ENCODE measurements around the gene KLF4.
"Not testable (repeated sequence)": the region's sequence is repeated elsewhere in the genome, so short reads cannot be mapped to it uniquely, and the experiment has no call there.

Gene KLF4

DNA sequence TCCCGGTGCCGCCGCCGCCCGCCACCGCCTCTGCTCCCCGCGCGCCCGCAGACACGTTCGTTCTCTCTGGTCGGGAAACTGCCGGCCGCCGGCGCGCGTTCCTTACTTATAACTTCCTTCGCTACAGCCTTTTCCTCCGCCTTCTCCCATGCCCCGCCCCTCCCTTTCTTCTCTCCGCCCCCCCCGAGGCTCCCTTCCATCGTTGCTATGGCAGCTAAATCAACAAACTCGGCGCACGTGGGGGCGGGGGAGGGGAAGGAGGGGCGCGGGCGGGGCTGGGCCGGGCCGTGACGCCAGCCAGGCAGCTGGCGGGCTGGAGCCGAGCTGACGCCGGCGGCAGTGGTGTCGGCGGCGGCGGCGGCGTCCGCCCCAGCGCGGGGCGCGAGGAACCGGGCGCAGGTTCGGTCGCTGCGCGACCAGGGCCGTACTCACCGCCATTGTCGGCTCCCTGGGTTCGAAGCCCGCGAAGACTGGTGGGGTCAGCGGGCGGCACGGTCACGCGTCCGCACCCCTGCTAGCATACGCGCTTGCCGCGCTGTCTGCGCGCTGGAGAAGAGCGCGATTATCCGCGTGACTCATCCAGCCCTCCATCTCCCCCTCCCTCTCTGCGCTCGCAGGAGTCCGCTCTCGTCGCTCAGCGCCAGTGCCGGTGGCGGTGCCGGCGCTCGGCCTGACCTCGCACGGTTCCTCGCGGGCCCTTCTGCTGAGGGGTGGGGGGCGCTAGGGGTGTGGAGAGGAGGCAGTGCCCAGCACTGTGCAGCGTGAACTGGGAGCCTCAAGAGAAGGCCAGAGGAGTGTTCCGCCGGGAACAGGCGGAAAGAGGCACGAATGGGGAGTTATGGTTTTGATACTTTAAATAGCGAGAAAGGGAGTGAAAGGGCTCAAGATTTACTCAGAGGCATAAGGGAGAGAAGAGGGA lies at the start of gene KLF4:
Gene KLF4 (minus strand): TSS at position 83 of the 919 bp plus-strand sequence. CDS start 597 bp downstream, outside the sequence.
- peak; percentile 98 for DNase-seq (ENCODE audit: low spot score)

- DNase-seq (ENCODE audit: low spot score) = no peak
Observed at GRCh38 chr9:107536462-107536861, 46.9 kb upstream of the KLF4 start.

- no peak for DNase-seq (ENCODE audit: low spot score)
Observed at GRCh38 chr9:107534510-107535078, 45.0 kb upstream of the KLF4 start.

- no peak for DNase-seq (ENCODE audit: low spot score)
Observed at GRCh38 chr9:107530679-107531078, 41.1 kb upstream of the KLF4 start.

DNA sequence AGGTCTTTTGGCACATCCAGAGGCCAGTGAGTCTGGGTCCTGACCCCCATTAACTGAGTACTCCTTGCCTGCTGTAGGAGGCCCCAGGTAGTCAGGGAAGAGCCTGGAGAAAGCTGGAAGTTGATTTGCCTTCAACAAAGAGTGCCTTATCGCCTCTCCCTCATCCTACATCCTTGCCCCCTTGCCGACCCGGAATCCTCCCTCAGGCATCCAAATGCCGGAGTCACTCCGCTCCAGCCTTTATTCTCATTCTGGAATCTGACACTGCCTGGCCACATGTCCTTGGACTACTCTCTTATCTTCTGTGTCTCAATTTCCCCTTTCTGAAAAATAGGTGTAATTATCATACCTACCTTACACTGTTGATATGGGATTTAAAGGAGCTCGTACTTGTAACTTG lies 39.1 kb upstream of the KLF4 start:
- no peak for DNase-seq (ENCODE audit: low spot score)

DNA sequence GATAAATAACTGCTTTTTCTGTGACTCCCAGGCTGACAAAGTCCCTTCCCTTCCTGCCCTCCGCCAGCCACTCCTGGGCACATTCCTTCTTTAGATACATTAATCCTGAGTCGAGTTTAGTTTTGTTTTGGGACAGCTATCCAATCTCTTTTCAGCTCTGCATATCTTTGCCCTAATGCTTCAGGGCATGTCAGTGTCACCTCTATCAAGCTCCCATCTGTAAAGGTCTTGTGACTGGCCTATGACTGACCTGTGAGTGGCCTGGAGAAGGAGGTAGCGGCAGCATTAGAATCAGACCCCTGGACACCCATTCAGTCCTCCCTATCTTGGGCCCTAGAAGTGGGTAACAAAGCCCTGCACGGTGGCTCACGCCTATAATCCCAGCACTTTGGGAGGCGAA lies 34.0 kb upstream of the KLF4 start:
- no peak for DNase-seq (ENCODE audit: low spot score)

DNA sequence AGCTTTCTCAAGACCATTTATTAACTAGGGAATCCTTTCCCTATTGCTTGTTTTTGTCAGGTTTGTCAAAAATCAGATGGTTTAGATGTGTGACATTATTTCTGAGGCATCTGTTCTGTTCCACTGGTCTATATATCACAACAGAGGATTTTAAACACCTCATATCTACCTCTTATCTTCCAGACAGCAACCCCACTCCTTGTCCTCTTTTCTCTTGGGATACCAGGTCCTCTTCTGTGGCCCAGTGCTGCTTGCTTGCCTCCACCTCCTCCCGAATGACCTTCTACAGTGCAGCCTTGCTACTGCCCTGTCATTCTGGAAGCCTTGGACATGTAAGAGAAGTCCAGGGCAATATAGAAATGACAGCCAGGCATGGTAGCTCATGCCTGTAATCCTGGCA lies 30.6 kb upstream of the KLF4 start:
- no peak for DNase-seq (ENCODE audit: low spot score)

- no peak for DNase-seq (ENCODE audit: low spot score)
Observed at GRCh38 chr9:107518037-107518807, 28.7 kb upstream of the KLF4 start.

- no peak for DNase-seq (ENCODE audit: low spot score)
Observed at GRCh38 chr9:107513464-107514100, 24.0 kb upstream of the KLF4 start.

GRCh38 chr9:107504585-107505455 lies 15.3 kb upstream of the KLF4 start:
- peak; percentile 76 for DNase-seq (ENCODE audit: low spot score)

DNA sequence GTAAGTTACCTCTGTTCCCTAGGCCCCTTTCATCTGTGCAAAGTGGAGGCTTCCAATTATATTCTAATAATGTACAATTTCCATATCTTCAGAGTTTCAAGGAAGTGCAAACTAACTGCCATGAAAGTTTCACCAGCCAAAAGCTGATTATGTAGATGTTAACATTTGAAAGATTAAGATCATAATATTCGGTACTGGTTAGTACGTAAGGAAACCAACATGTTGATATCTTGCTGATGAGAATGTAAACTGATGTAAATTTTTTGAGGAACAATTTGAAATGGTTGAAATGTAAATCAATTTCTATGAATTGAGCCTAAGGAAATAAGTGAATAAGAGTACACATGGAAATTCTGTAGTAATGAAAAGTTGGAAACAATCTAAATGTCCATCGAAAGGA lies 12.9 kb upstream of the KLF4 start:
- DNase-seq (ENCODE audit: low spot score) = no peak

GRCh38 chr9:107500421-107501200 lies 11.0 kb upstream of the KLF4 start:
- peak; percentile 58 for DNase-seq (ENCODE audit: low spot score)

DNA sequence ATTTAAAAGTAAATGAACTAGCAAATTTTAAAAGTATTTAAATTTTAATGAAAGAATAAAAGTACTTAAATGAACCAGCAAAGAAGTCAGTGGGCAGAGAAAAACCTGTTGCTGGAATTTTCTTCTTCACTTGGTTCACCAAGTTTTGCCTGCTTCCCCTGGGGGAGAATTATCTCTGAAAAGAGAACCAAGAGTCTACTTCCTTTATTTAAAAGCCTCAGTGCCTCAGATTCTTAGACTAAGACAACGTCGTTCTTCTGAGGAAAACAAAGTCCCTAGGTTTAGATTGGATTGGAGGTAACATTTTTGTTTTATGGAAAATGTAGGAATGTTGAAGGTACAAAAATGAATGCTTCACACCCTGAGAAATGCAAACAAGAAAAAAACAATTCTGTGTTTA lies 7.4 kb upstream of the KLF4 start:
- DNase-seq (ENCODE audit: low spot score) = no peak

DNA sequence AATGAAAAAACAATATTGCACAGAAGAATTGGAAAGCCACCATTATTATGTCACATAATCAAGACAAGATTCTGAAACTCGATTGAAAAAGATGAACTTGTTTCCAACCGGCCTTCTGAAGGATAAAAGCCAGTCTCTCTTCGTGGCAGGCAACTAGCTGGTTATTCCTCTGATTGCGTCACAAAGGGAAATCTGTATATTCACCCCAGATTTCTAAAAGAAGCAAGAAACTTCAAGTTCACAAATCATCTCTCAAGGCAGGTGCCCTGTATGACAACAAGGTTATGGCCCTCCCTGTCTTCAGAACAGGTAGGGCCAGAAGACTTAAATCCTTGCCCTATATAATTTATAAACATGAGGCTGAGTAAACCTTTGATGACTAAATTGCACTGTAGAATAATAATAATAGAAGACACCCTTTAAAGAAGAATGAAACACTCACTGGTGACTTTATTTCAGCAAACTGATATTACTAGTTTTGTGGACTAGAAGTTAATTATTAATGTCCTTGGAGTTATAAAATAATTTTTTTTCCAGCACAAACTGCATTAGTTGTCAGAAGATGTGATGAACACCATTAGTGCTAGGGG lies 2.9 kb upstream of the KLF4 start:
- peak; percentile 27 for DNase-seq (ENCODE audit: low spot score)

DNA sequence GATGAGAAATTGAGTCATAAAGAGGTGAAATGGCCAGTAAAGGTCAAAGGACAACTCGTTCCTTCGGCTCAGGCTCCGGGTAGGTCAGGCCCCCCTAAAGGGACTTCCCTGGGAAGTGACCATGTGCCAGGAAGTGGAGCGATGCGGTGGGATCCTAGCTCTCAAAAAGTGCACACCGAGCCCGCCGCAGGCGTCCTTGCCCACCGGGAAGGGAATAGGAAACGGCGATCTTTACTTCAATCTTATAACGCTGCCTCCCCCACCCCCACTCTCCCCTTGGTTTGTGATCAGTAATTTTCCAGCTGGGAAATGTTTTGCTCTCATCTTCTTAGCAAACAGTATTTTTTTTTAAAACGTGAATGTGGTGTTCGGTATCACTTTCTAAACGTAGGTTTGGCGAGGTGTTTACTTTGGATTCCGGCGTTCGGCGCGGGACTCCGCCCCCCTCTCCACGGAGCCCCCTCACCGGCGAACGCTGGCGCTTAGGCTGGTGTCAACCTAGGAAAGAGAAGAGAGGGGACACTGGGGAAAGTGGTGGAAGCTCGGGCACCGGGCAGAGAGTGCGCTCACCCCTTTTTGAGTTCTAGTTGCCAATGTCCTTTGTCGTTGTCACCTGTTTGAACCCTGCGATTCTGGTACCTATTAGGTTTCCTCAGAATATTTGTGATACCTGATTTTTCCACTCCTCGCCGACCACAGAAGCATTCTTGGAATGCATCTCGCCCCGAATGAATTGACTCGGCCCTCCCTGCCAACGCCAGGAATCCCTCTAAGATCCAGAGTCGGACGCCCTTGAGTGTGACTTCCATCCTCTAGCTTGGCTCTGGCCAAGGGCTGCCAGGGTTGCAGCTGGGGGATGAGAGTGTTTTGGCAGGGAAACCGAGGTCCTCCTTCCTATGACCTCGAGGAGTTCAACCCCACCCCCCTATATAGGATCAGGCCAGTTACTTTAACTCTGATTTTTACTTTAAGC lies 1.8 kb upstream of the KLF4 start:
- DNase-seq (ENCODE audit: low spot score) = no peak

- not testable (repeated sequence) for DNase-seq (ENCODE audit: low spot score)
Observed at GRCh38 chr9:107490606-107490970, 1.0 kb upstream of the KLF4 start.

GRCh38 chr9:107489144-107489673 lies 360 bp downstream of the KLF4 start:
- no peak for DNase-seq (ENCODE audit: low spot score)

DNA sequence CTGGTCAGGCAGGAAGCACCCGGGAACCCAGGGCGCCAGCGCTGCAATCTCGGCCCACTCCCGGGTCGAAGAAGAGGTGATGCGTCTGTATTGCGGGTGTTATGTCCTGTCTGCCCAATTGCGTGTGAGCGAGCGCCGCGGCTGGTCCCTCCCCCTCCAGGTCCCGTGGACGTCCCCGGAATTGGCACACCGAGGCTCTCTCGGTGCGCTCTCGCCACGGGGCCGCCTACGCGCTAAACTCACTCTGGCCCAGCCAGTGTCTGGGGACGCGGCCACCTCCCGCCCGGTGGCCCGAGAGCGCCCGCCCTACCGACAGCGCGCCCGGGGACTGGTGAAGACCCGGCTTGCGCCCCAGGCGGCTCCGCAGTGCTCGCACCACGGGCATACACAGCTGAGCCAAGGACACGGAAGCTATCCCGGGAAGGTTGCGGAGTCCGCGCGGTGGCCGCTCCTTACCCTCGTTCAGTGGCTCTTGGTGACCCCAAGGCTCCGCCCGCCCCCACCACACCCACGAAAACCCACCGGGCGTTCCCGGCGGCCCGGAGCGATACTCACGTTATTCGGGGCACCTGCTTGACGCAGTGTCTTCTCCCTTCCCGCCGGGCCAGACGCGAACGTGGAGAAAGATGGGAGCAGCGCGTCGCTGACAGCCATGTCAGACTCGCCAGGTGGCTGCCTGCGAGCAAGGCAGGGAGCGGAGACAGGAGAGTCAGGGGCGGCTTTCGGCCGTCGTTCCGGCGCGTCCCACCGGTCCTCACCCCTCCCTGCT lies 1.0 kb downstream of the KLF4 start:
- peak; percentile 81 for DNase-seq (ENCODE audit: low spot score)
